ENCODE measurements around the gene C1orf159. TPM values are rescaled to one million over a fixed set of nuclear protein-coding genes. Genes with fewer than 3 reads are reported as not detected.
A peak's percentile ranks its signal among the peaks of the same experiment; 100 is the strongest.

C1orf159 gene
- total RNA-seq, 1 experiment from 2014 or later, result 15.7 TPM

DNA sequence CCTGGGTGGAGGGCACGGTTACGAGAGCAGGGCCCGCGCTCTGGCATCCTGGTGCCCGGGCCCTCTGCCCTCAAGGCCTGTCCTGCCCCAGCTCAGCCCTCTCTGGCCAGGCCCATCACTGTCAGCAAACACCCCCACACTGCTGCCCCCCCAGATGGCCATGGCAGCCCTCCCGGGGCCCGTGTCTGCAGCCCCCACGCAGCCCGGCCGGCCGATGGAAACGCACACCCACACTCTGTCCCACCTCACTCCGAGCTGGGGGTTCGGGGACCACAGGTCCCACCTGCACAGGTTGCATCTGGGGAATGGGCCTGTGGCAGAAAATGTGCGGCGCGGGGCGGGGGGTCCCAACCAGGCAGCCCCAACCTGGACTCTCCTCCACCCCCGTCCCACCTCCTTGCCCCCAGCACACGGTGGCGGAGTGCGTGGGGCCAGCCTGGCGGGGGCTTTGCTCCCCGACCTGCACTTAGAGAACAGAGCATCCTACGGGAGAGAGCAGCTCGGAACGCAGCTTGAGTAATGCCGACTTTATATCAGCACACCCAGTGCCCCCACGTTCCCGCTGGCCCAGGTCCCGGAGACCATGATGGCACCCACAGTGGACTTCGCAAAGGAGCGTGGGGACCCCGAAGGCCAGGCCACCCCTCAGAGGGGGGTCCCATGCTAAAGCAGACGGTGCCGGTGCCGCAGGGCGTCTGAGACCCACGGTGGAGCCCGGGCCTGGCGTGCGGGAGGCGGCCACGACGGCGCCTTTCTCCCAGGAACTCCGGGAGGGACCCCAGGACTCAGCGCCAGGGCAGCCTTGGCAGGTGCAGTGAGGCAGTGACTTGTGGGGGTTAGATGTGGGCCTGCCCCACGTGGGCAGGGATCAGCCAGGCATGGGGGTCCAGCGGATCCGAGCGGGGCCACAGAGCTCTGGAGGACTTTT lies 34.3 kb downstream of the C1orf159 start:
- Mint-ChIP-seq H3K27ac (ENCODE audit: low read depth, unreplicated experiment) (no peak overlapping the region), H3K36me3 (ENCODE audit: insufficient read depth, unreplicated experiment) (peaks cover 11% of the 10 kb centered on the region), H3K4me3 (ENCODE audit: unreplicated experiment) (no peak overlapping the region), H3K4me1 (ENCODE audit: insufficient read depth, unreplicated experiment) (no peaks in the 10 kb centered on the region), H3K27me3 (ENCODE audit: insufficient read depth, unreplicated experiment) (no peaks in the 10 kb centered on the region), H3K9me3 (ENCODE audit: unreplicated experiment) (no peaks in the 10 kb centered on the region)
- BruUV-seq (replicated peaks), result no TSS peak
- DNase-seq (ENCODE audit: unreplicated experiment), result no peak
- ChIA-PET POLR2A (no interaction called here), CTCF (no interaction called here)
- intact Hi-C loops (cut with micrococcal nuclease), result no loop called here
- TF ChIP-seq, protein P1, sequence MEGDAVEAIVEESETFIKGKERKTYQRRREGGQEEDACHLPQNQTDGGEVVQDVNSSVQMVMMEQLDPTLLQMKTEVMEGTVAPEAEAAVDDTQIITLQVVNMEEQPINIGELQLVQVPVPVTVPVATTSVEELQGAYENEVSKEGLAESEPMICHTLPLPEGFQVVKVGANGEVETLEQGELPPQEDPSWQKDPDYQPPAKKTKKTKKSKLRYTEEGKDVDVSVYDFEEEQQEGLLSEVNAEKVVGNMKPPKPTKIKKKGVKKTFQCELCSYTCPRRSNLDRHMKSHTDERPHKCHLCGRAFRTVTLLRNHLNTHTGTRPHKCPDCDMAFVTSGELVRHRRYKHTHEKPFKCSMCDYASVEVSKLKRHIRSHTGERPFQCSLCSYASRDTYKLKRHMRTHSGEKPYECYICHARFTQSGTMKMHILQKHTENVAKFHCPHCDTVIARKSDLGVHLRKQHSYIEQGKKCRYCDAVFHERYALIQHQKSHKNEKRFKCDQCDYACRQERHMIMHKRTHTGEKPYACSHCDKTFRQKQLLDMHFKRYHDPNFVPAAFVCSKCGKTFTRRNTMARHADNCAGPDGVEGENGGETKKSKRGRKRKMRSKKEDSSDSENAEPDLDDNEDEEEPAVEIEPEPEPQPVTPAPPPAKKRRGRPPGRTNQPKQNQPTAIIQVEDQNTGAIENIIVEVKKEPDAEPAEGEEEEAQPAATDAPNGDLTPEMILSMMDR (IDR thresholded peaks at IDR 0.05; ENCODE audit: unreplicated experiment), result no peak

DNA sequence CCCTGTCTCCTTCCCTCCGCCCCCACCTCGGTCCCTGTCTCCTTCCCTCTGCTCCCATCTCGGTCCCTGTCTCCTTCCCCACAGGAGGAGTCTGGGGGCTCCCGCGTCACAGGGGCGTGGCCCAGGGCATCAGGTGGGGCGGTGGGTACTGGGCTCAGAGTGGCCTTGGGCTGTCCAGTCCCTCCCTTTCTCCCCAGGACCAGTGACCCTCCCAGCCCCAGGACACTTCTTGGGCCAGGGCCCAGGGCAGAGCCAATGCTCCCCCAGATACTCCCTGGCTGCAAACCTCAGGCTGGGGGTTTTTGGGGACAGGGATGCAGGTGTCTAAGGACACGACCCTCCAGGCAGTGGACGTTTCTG lies 35.0 kb downstream of the C1orf159 start:
- Mint-ChIP-seq H3K27me3 (ENCODE audit: insufficient read depth, unreplicated experiment) (no peaks in the 10 kb centered on the region), H3K4me1 (ENCODE audit: insufficient read depth, unreplicated experiment) (no peaks in the 10 kb centered on the region), H3K36me3 (ENCODE audit: insufficient read depth, unreplicated experiment) (peaks cover 11% of the 10 kb centered on the region), H3K4me3 (ENCODE audit: unreplicated experiment) (no peak overlapping the region), H3K9me3 (ENCODE audit: unreplicated experiment) (no peaks in the 10 kb centered on the region), H3K27ac (ENCODE audit: low read depth, unreplicated experiment) (no peak overlapping the region)
- no TSS peak for BruUV-seq (replicated peaks)
- DNase-seq (ENCODE audit: unreplicated experiment), result no peak
- CTCF ChIA-PET, result no interaction called here
- POLR2A ChIA-PET, result no interaction called here
- intact Hi-C loops (cut with micrococcal nuclease), result no loop called here
- TF ChIP-seq, protein P1 (IDR thresholded peaks at IDR 0.05; ENCODE audit: unreplicated experiment), result no peak

DNA sequence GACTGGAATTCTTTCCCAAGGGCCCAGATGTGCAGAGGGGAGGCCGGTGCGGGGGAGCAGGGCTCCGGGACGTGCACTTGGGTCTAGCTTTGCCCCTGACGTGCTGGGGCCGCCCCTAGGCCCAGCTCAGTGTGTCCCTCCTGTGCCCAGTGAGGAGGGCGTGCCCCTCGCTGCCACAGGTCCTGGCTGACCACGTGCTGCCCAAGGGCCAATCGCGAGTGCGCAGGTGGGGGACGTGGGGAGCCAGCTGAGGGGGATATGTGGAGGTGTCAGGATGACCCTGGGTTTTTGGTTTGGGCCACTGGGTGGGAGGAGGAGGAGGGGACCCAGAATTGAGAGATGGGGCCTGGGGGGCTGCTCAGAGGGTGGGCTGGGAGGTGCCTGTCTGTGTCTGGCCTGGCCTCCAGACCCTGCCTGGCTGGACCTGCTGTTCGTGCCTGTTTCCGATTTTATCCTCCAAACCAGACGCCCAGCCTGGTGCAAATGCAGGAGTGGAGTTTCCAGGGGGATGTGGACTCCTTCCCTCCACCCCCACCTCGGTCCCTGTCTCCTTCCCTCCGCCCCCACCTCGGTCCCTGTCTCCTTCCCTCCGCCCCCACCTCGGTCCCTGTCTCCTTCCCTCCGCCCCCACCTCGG lies 35.6 kb downstream of the C1orf159 start:
- TF ChIP-seq, protein P1 (IDR thresholded peaks at IDR 0.05; ENCODE audit: unreplicated experiment), result no peak
- peak overlapping the region; percentile 76 for H3K27ac Mint-ChIP-seq (ENCODE audit: low read depth, unreplicated experiment)
- peak; percentile 76 for DNase-seq (ENCODE audit: unreplicated experiment)
- intact Hi-C loops (cut with micrococcal nuclease), result no loop called here
- ChIA-PET CTCF (interaction anchor here (0.6 to 1.2 kb wide), 2 partner anchors 96 to 320 kb away, joined by 4 to 6 read pairs; no protein-coding TSS in a partner anchor), POLR2A (interaction anchor here (0.5 to 1.3 kb wide), 5 partner anchors 12 to 37 kb away, joined by 3 to 6 read pairs (median 4); partner anchors contain the start of gene C1orf159)
- no peaks in the 10 kb centered on the region for H3K27me3 Mint-ChIP-seq (ENCODE audit: insufficient read depth, unreplicated experiment)
- BruUV-seq (replicated peaks), result no TSS peak
- H3K9me3 Mint-ChIP-seq (ENCODE audit: unreplicated experiment), result no peaks in the 10 kb centered on the region
- peak overlapping the region; percentile 69 for H3K4me3 Mint-ChIP-seq (ENCODE audit: unreplicated experiment)
- peaks cover 11% of the 10 kb centered on the region for H3K36me3 Mint-ChIP-seq (ENCODE audit: insufficient read depth, unreplicated experiment)
- H3K4me1 Mint-ChIP-seq (ENCODE audit: insufficient read depth, unreplicated experiment), result no peaks in the 10 kb centered on the region
